HL-60 (cell line): ENCODE measurements around the gene NRAP.

ENCODE experiments used
- CTCF ChIP-seq: IDR thresholded peaks from one replicate; pipeline ENCODE4 v1.5.1; 2011; ENCODE audit warnings: low read length, control low read depth, inconsistent platforms; ENCODE audit not compliant: insufficient read depth
- POLR2AphosphoS5 ChIP-seq: IDR thresholded peaks from 2 replicates; pipeline ENCODE4 v1.6.1; 2012; ENCODE audit warnings: low read depth

- no peak for TF ChIP-seq CTCF
- TF ChIP-seq POLR2AphosphoS5: no peak
Observed at GRCh38 chr10:113690749-113691148, 26.9 kb upstream of the NRAP start.
